HepG2 (cell line): ENCODE measurements around the gene SLC22A7. TPM values are rescaled to one million over a fixed set of nuclear protein-coding genes. Genes with fewer than 3 reads are reported as not detected.
A peak's percentile ranks its signal among the peaks of the same experiment; 100 is the strongest.

ENCODE experiments used
- ATF6 ChIP-seq: sonication (generic); formaldehyde crosslinking; conservative IDR thresholded peaks from 2 replicates; pipeline ENCODE4 v1.4.0; 2020; ENCODE audit warnings: missing genetic modification reagents
- BRD4 ChIP-seq: sonication (generic); formaldehyde crosslinking; IDR thresholded peaks from 2 replicates; pipeline ENCODE4 v1.4.0; 2020; ENCODE audit warnings: missing genetic modification reagents
- DPF2 ChIP-seq: sonication (generic); formaldehyde crosslinking; IDR thresholded peaks from 2 replicates; pipeline ENCODE4 v1.4.0; 2020; ENCODE audit warnings: mild to moderate bottlenecking, low read depth, missing genetic modification reagents, borderline replicate concordance
- GTF3A ChIP-seq: sonication (generic); formaldehyde crosslinking; conservative IDR thresholded peaks from 2 replicates; pipeline ENCODE4 v1.4.0; 2020; ENCODE audit warnings: mild to moderate bottlenecking, missing genetic modification reagents
- HHEX ChIP-seq: IDR thresholded peaks from 2 replicates; pipeline ENCODE4 v1.6.1; 2016; ENCODE audit warnings: control low read depth
- HNF1A ChIP-seq, 2 experiments: sonication (generic) in 1 of 2; formaldehyde crosslinking in 1 of 2; IDR thresholded peaks; 2 replicates each; pipeline versions ENCODE4 v1.4.0 to v1.6.1; 2016 to 2020; ENCODE audit warnings: borderline replicate concordance in 1 of 2, low read depth in 1 of 2, mild to moderate bottlenecking in 1 of 2, missing genetic modification reagents in 1 of 2
- KLF13 ChIP-seq: sonication (generic); formaldehyde crosslinking; IDR thresholded peaks from 2 replicates; pipeline ENCODE4 v1.4.0; 2020; ENCODE audit warnings: mild to moderate bottlenecking, missing genetic modification reagents
- MIXL1 ChIP-seq: IDR thresholded peaks from 2 replicates; pipeline ENCODE4 v1.6.1; 2016
- NCOA2 ChIP-seq: sonication (generic); formaldehyde crosslinking; IDR thresholded peaks from 2 replicates; pipeline ENCODE4 v1.8.0; 2022; ENCODE audit warnings: inconsistent platforms
- RARG ChIP-seq: sonication (generic); formaldehyde crosslinking; IDR thresholded peaks from 2 replicates; pipeline ENCODE4 v1.4.0; 2020; ENCODE audit warnings: low read depth, mild to moderate bottlenecking, missing genetic modification reagents
- SNAI1 ChIP-seq: sonication (generic); formaldehyde crosslinking; IDR thresholded peaks from 2 replicates; pipeline ENCODE4 v1.5.0; 2020; ENCODE audit warnings: mild to moderate bottlenecking, missing genetic modification reagents, borderline replicate concordance
- SNAPC2 ChIP-seq: sonication (generic); formaldehyde crosslinking; IDR thresholded peaks from 2 replicates; pipeline ENCODE4 v1.8.1; 2022; ENCODE audit warnings: mild to moderate bottlenecking, missing genetic modification reagents
- ZC3H4 ChIP-seq: sonication (generic); formaldehyde crosslinking; IDR thresholded peaks from 2 replicates; pipeline ENCODE4 v1.4.0; 2020; ENCODE audit warnings: missing genetic modification reagents, borderline replicate concordance
- ZNF740 ChIP-seq: sonication (generic); formaldehyde crosslinking; IDR thresholded peaks from 2 replicates; pipeline ENCODE4 v1.4.0; 2020; ENCODE audit warnings: missing genetic modification reagents
- polyA plus RNA-seq, 8 experiments: library from polyadenylated mRNA; depleted of rRNA in 3 of 8; stranded (reverse) in 7 of 8; unstranded in 1 of 8; fragments of >200 nt; fragmentation: Illumina TruSeq in 4 of 8; extraction: Trizol in 4 of 8; gene quantifications; 2 replicates each; pipeline versions ENCODE4 v1.2.1 to v1.2.3, GENCODE V29; 2011 to 2016; ENCODE audit warnings: low read depth in 4 of 8, missing spikeins in 1 of 8, mixed read lengths in 1 of 8; ENCODE audit not compliant: insufficient read depth in 1 of 8
- total RNA-seq, 5 experiments: library from RNA; depleted of rRNA; stranded (reverse); fragments of >200 nt; fragmentation: Illumina TruSeq; extraction: Trizol; gene quantifications; 2 replicates each; pipeline ENCODE4 v1.2.3, GENCODE V29; 2016; ENCODE audit warnings: low read depth in 1 of 5
- TF ChIP-seq, protein P1 (sequence below): sonication (generic); formaldehyde crosslinking; conservative IDR thresholded peaks from 2 replicates; pipeline ENCODE4 v1.4.0; 2020; ENCODE audit warnings: missing genetic modification reagents
- TF ChIP-seq, protein P2 (sequence below): IDR thresholded peaks from 2 replicates; pipeline ENCODE4 v1.6.1; 2018; ENCODE audit warnings: missing genetic modification reagents
- TF ChIP-seq, protein P3 (sequence below): sonication (generic); formaldehyde crosslinking; IDR thresholded peaks from 2 replicates; pipeline ENCODE4 v1.8.0; 2022; ENCODE audit warnings: mild to moderate bottlenecking, missing genetic modification reagents

SLC22A7 gene
- total and polyA plus RNA-seq, 2 of the 13 experiments (the other 11 are each of a cell fraction or from before 2014, with no cell fraction given): 5.3 to 22.6 TPM

GRCh38 chr6:43278524-43279078 is 19.5 kb upstream of the SLC22A7 start (continued):
- TF ChIP-seq, protein P1, sequence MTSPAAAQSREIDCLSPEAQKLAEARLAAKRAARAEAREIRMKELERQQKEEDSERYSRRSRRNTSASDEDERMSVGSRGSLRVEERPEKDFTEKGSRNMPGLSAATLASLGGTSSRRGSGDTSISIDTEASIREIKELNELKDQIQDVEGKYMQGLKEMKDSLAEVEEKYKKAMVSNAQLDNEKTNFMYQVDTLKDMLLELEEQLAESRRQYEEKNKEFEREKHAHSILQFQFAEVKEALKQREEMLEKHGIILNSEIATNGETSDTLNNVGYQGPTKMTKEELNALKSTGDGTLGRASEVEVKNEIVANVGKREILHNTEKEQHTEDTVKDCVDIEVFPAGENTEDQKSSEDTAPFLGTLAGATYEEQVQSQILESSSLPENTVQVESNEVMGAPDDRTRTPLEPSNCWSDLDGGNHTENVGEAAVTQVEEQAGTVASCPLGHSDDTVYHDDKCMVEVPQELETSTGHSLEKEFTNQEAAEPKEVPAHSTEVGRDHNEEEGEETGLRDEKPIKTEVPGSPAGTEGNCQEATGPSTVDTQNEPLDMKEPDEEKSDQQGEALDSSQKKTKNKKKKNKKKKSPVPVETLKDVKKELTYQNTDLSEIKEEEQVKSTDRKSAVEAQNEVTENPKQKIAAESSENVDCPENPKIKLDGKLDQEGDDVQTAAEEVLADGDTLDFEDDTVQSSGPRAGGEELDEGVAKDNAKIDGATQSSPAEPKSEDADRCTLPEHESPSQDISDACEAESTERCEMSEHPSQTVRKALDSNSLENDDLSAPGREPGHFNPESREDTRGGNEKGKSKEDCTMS (CRISPR knock-in tag): no peak
- TF ChIP-seq SNAI1 (CRISPR knock-in tag) (no peak), HHEX (CRISPR knock-in tag) (no peak), ZNF740 (CRISPR knock-in tag) (peak; percentile 94), RARG (CRISPR knock-in tag) (no peak), GTF3A (CRISPR knock-in tag) (0 out of 2 replicates have a peak, but pooled peaks have one; percentile 33), ATF6 (CRISPR knock-in tag) (0 out of 2 replicates have a peak, but pooled peaks have one; percentile 44), KLF13 (no peak), DPF2 (CRISPR knock-in tag) (peak; percentile 76), MIXL1 (CRISPR knock-in tag) (0 out of 2 replicates have a peak, but pooled peaks have one; percentile 31), HNF1A (IDR thresholded peaks at IDR 0.05; ENCODE audit: low read depth) (no peak), HNF1A (CRISPR knock-in tag; IDR thresholded peaks at IDR 0.05; ENCODE audit: borderline replicate concordance) (peak; percentile 43; the same call in 1 of the 2 replicates), SNAPC2 (CRISPR knock-in tag) (no peak), BRD4 (peak; percentile 71; the same call in 1 of the 2 replicates), NCOA2 (peak; percentile 61), ZC3H4 (CRISPR knock-in tag) (peak; percentile 10; the same call in 1 of the 2 replicates)
- TF ChIP-seq, protein P2, sequence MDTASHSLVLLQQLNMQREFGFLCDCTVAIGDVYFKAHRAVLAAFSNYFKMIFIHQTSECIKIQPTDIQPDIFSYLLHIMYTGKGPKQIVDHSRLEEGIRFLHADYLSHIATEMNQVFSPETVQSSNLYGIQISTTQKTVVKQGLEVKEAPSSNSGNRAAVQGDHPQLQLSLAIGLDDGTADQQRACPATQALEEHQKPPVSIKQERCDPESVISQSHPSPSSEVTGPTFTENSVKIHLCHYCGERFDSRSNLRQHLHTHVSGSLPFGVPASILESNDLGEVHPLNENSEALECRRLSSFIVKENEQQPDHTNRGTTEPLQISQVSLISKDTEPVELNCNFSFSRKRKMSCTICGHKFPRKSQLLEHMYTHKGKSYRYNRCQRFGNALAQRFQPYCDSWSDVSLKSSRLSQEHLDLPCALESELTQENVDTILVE (CRISPR knock-in tag): 0 out of 2 replicates have a peak, but pooled peaks have one; percentile 16
- TF ChIP-seq, protein P3, sequence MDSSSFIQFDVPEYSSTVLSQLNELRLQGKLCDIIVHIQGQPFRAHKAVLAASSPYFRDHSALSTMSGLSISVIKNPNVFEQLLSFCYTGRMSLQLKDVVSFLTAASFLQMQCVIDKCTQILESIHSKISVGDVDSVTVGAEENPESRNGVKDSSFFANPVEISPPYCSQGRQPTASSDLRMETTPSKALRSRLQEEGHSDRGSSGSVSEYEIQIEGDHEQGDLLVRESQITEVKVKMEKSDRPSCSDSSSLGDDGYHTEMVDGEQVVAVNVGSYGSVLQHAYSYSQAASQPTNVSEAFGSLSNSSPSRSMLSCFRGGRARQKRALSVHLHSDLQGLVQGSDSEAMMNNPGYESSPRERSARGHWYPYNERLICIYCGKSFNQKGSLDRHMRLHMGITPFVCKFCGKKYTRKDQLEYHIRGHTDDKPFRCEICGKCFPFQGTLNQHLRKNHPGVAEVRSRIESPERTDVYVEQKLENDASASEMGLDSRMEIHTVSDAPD (CRISPR knock-in tag): 0 out of 2 replicates have a peak, but pooled peaks have one; percentile 52
